Endothelial cell of umbilical vein (primary cell): ENCODE results near the gene PAQR3. TPM values are rescaled to one million over a fixed set of nuclear protein-coding genes. Genes with fewer than 3 reads are reported as not detected.
"Not testable (repeated sequence)": the region's sequence is repeated elsewhere in the genome, so short reads cannot be mapped to it uniquely, and the experiment has no call there.

Source experiments
- BruUV-seq: library from RNA; stranded (reverse); fragments of 400-500 nt; replicated peaks from 2 replicates; lab custom pipeline; 2021; lab: Mats Ljungman, UMichigan
- CTCF ChIA-PET: fragments of 300-600, 350-600 bp; sonication (Branson Sonifier 250); formaldehyde crosslinking; loops from one replicate; lab custom pipeline; 2021; ENCODE audit warnings: antibody characterized with exemption, inconsistent platforms; lab: Charles Lee
- POLR2A ChIA-PET: fragments of 300-600, 350-600 bp; sonication (Branson Sonifier 250); formaldehyde crosslinking; loops from one replicate; lab custom pipeline; 2021; ENCODE audit warnings: antibody characterized with exemption, inconsistent platforms; lab: Charles Lee
- DNase-seq: peaks from one replicate; pipeline ENCODE4 v3.0.0-alpha.2; 2011; ENCODE audit warnings: low read depth, low spot score
- FAIRE-seq: peaks from 2 replicates; lab custom pipeline; 2011; peaks lifted over from hg19 to GRCh38; lab: Jason Lieb, UNC
- H2AFZ ChIP-seq: 2 replicates; pipeline ENCODE4 v1.6.0; 2012; ENCODE audit warnings: low read depth, low read length, control low read depth, inconsistent platforms
- H3K27ac ChIP-seq: 2 replicates; pipeline ENCODE4 v1.5.1; 2011; ENCODE audit warnings: low read depth, mild to moderate bottlenecking, control low read depth, low read length, moderate library complexity; ENCODE audit not compliant: insufficient read depth
- H3K27me3 ChIP-seq, 2 experiments: 2 replicates each; pipeline versions ENCODE4 v1.6.0 to v1.6.1; 2011; ENCODE audit warnings: low read length in 2 of 2, mixed read lengths in 1 of 2; ENCODE audit not compliant: control insufficient read depth in 2 of 2, insufficient read depth in 2 of 2
- H3K36me3 ChIP-seq, 2 experiments: 2 replicates in 1 of 2; 3 replicates in 1 of 2; pipeline ENCODE4 v1.5.1; 2011; ENCODE audit warnings: low read length in 2 of 2, mild to moderate bottlenecking in 1 of 2, moderate library complexity in 1 of 2; ENCODE audit not compliant: control insufficient read depth in 2 of 2, insufficient read depth in 2 of 2; ENCODE audit errors: extremely low read depth in 1 of 2
- H3K4me1 ChIP-seq: 3 replicates; pipeline ENCODE4 v1.5.1; 2011; ENCODE audit warnings: mild to moderate bottlenecking, low read length; ENCODE audit not compliant: control insufficient read depth, insufficient read depth; ENCODE audit errors: extremely low read depth
- H3K4me2 ChIP-seq: 2 replicates; pipeline ENCODE4 v1.6.1; 2011; ENCODE audit warnings: low read length, control low read depth, mixed read lengths; ENCODE audit not compliant: insufficient read depth
- H3K4me3 ChIP-seq, 3 experiments: fragments of 200-600 bp in 1 of 3; sonication (generic), shearing (Covaris generic) in 1 of 3; replicated peaks in 1 of 3; 2 replicates each; pipeline ENCODE4 v1.5.1; 2011 to 2016; ENCODE audit warnings: control low read depth in 3 of 3, low read length in 3 of 3, mild to moderate bottlenecking in 2 of 3, inconsistent platforms in 1 of 3, low read depth in 1 of 3, moderate library complexity in 1 of 3; ENCODE audit not compliant: insufficient read depth in 1 of 3
- H3K79me2 ChIP-seq: 2 replicates; pipeline ENCODE4 v1.6.0; 2012; ENCODE audit warnings: low read length, inconsistent platforms; ENCODE audit not compliant: control insufficient read depth, insufficient read depth
- H3K9ac ChIP-seq: replicated peaks from 2 replicates; pipeline ENCODE3; 2011; ENCODE audit warnings: low read length, control low read depth; ENCODE audit not compliant: insufficient read depth; ENCODE audit errors: extremely low read depth
- H3K9me1 ChIP-seq: replicated peaks from 3 replicates; pipeline ENCODE4 v1.6.0; 2011; ENCODE audit warnings: mild to moderate bottlenecking, low read length; ENCODE audit not compliant: control insufficient read depth, insufficient read depth; ENCODE audit errors: extremely low read depth
- H3K9me3 ChIP-seq: replicated peaks from 2 replicates; pipeline ENCODE4 v1.5.1; 2012; ENCODE audit warnings: low read length, inconsistent platforms; ENCODE audit not compliant: control insufficient read depth, insufficient read depth
- H4K20me1 ChIP-seq: replicated peaks from 2 replicates; pipeline ENCODE3; 2011; ENCODE audit warnings: mild to moderate bottlenecking, low read length; ENCODE audit not compliant: control insufficient read depth, insufficient read depth; ENCODE audit errors: extremely low read depth
- EZH2 ChIP-seq: IDR thresholded peaks from 2 replicates; pipeline ENCODE4 v1.6.1; 2012; ENCODE audit warnings: borderline replicate concordance, low read depth, mild to moderate bottlenecking, moderate library complexity, low read length, inconsistent platforms; ENCODE audit not compliant: severe bottlenecking
- FOS ChIP-seq: IDR thresholded peaks from 2 replicates; pipeline ENCODE4 v1.6.1; 2011; ENCODE audit warnings: mild to moderate bottlenecking, low read length, moderate library complexity, borderline replicate concordance; ENCODE audit not compliant: insufficient read depth
- GATA2 ChIP-seq: IDR thresholded peaks from 2 replicates; pipeline ENCODE4 v1.7.0; 2011; ENCODE audit warnings: low read depth, mild to moderate bottlenecking, moderate library complexity, mixed read lengths, low read length; ENCODE audit not compliant: insufficient read length, insufficient read depth
- JUN ChIP-seq: IDR thresholded peaks from 2 replicates; pipeline ENCODE4 v1.6.1; 2011; ENCODE audit warnings: borderline replicate concordance, low read depth; ENCODE audit not compliant: insufficient read length, insufficient read depth
- MYC ChIP-seq: IDR thresholded peaks from one replicate; pipeline ENCODE4 v1.6.1; 2011; ENCODE audit warnings: mild to moderate bottlenecking, low read depth, low read length
- POLR2A ChIP-seq: IDR thresholded peaks from 2 replicates; pipeline ENCODE4 v1.6.1; 2012; ENCODE audit warnings: low read depth, mild to moderate bottlenecking, control low read depth, low read length
- POLR2AphosphoS5 ChIP-seq: IDR thresholded peaks from 2 replicates; pipeline ENCODE4 v1.6.1; 2012; ENCODE audit warnings: low read depth, mild to moderate bottlenecking, control low read depth, low read length, moderate library complexity; ENCODE audit not compliant: insufficient read depth
- dilution Hi-C: fragments of 300-500 bp; cut with MboI; formaldehyde crosslinking; loops from one replicate; pipeline ENCODE4 v1.15.0; 2019; ENCODE audit warnings: low sequenced_read_pairs; ENCODE audit not compliant: extremely low pct_ligation_motif_present
- intact Hi-C: fragments of 100-400 bp; cut with micrococcal nuclease; formaldehyde crosslinking; loops from one replicate; pipeline ENCODE4 v1.10.0; 2022
- polyA plus RNA-seq, 4 experiments: library from polyadenylated mRNA; depleted of rRNA in 3 of 4; stranded (reverse) in 3 of 4; unstranded in 1 of 4; fragments of >200 nt; gene quantifications; 2 replicates each; pipeline versions ENCODE4 v1.2.1 to v1.2.3, GENCODE V29; 2011 to 2012; ENCODE audit warnings: missing spikeins in 1 of 4
- total RNA-seq: library from RNA; stranded (reverse); gene quantifications from 2 replicates; pipeline ENCODE4 v1.2.3, GENCODE V29; 2021
- TF ChIP-seq, protein P1 (sequence below): IDR thresholded peaks from 2 replicates; pipeline ENCODE4 v1.6.1; 2011; ENCODE audit not compliant: insufficient read depth, insufficient read length
- TF ChIP-seq, protein P2 (sequence below), 2 donors: IDR thresholded peaks; 1 replicate in 1 of 2; 2 replicates in 1 of 2; pipeline ENCODE4 v1.5.1; 2011; ENCODE audit warnings: low read length in 2 of 2, mild to moderate bottlenecking in 2 of 2, moderate library complexity in 2 of 2, control low read depth in 1 of 2, inconsistent platforms in 1 of 2, low read depth in 1 of 2; ENCODE audit not compliant: insufficient read depth in 1 of 2; ENCODE audit errors: extremely low read depth in 1 of 2

The PAQR3 gene
- total and polyA plus RNA-seq, 2 donors (not counting 3 experiments of a cell fraction or from before 2014, with no cell fraction given): 15.0 to 19.0 TPM

DNA sequence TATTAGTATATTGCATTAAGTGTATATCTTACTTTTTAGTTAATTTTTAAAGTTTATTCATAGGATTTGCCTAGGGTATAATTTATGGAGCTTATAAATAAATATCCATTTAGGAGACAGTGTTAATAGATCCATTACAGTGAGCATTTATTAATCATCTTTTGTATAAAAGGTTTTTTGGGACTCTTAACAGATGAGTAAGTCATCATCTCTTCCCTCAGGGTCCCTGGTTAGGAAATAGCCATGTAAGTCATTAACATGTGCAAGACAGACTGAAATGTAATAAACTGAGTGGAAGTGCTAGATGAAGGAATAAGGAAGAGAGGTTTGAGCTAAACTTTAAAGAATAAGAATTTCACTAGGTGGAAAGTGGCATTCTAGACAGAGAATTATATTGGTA, 69.2 kb downstream of the PAQR3 start:
- Histone ChIP-seq H3K4me3 (no peak overlapping the region), H3K9ac (no peak overlapping the region), H2AFZ (no peak overlapping the region), H4K20me1 (peaks cover 2% of the 10 kb centered on the region), H3K4me2 (no peak overlapping the region), H3K27me3 (no peaks in the 10 kb centered on the region), H3K9me1 (no peaks in the 10 kb centered on the region), H3K79me2 (no peaks in the 10 kb centered on the region), H3K4me1 (no peaks in the 10 kb centered on the region), H3K27ac (no peak overlapping the region), H3K36me3 (peaks cover 12 to 19% of the 10 kb centered on the region in 2 experiments), H3K9me3 (no peaks in the 10 kb centered on the region)
- dilution Hi-C loops: loop anchor here (25.0 kb wide), 1 partner anchor 258 kb away; no protein-coding TSS in a partner anchor
- CTCF ChIA-PET: interaction anchor here (0.7 to 2.9 kb wide), 3 partner anchors 15 to 260 kb away, joined by 3 to 7 read pairs (median 3); no protein-coding TSS in a partner anchor
- POLR2A ChIA-PET: no interaction called here
- TF ChIP-seq FOS: no peak
- no peak for TF ChIP-seq POLR2AphosphoS5
- TF ChIP-seq JUN: no peak
- no peak for TF ChIP-seq EZH2
- TF ChIP-seq, protein P1, sequence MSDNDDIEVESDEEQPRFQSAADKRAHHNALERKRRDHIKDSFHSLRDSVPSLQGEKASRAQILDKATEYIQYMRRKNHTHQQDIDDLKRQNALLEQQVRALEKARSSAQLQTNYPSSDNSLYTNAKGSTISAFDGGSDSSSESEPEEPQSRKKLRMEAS: no peak
- TF ChIP-seq, protein P2, sequence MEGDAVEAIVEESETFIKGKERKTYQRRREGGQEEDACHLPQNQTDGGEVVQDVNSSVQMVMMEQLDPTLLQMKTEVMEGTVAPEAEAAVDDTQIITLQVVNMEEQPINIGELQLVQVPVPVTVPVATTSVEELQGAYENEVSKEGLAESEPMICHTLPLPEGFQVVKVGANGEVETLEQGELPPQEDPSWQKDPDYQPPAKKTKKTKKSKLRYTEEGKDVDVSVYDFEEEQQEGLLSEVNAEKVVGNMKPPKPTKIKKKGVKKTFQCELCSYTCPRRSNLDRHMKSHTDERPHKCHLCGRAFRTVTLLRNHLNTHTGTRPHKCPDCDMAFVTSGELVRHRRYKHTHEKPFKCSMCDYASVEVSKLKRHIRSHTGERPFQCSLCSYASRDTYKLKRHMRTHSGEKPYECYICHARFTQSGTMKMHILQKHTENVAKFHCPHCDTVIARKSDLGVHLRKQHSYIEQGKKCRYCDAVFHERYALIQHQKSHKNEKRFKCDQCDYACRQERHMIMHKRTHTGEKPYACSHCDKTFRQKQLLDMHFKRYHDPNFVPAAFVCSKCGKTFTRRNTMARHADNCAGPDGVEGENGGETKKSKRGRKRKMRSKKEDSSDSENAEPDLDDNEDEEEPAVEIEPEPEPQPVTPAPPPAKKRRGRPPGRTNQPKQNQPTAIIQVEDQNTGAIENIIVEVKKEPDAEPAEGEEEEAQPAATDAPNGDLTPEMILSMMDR (IDR thresholded peaks at IDR 0.05; ENCODE audit: extremely low read depth in 1 of 2, insufficient read depth in 1 of 2, low read depth in 1 of 2, low read length in 2 of 2): no peak
- no peak for TF ChIP-seq POLR2A
- no peak for TF ChIP-seq MYC
- no peak for TF ChIP-seq GATA2
- no peak for DNase-seq
- BruUV-seq: no TSS peak
- intact Hi-C loops: no loop called here
- no peak for FAIRE-seq

DNA sequence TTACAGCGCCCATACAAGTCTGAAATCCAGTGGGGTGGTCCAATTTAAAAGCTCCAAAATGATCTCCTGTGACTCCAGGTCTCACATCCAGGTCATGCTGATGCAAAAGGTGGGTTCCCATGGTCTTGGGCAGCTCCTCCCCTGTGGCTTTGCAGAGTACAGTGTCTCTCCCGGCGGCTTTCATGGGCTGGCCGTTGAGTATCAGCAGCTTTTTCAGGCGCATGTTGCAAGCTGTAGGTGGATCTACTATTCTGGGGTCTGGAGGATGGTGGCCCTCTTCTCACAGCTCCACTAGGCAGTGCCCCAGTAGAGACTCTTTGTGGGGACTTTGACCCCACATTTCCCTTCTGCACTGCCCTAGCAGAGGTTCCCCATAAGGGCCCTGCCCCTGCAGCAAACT, 70.5 kb downstream of the PAQR3 start:
- POLR2A ChIA-PET: not testable (repeated sequence)

More for the DNA sequence above, 70.5 kb downstream of the PAQR3 start:
- intact Hi-C loops (loop anchor here (10.0 kb wide), 1 partner anchor 914 kb away; no protein-coding TSS in a partner anchor), dilution Hi-C loops (loop anchor here (25.0 kb wide), 1 partner anchor 256 kb away; no protein-coding TSS in a partner anchor)
- not testable (repeated sequence) for H2AFZ ChIP-seq, H3K4me2 ChIP-seq, DNase-seq, H3K27ac ChIP-seq, H3K9me1 ChIP-seq, FAIRE-seq, BruUV-seq, H3K79me2 ChIP-seq, H3K27me3 ChIP-seq, H3K9ac ChIP-seq, H3K4me1 ChIP-seq, H3K4me3 ChIP-seq, H3K9me3 ChIP-seq, H4K20me1 ChIP-seq
- H3K36me3 ChIP-seq: peaks cover 12 to 19% of the 10 kb centered on the region in 2 experiments
- CTCF ChIA-PET: interaction anchor here (0.7 to 2.9 kb wide), 2 partner anchors 12 to 223 kb away, joined by 3 to 7 read pairs; no protein-coding TSS in a partner anchor
